Measurements from ENCODE around the gene SCN4B.

The SCN4B gene

GRCh38 chr11:118157186-118157895 lies 4.7 kb upstream of the SCN4B start:
- in situ Hi-C loops (cut with MboI; ENCODE audit: low pct_unique_long_range_greater_than_20kb, low sequenced_read_pairs, unreplicated experiment): no loop called here
- no peak for DNase-seq (ENCODE audit: low spot score)
- no peak for TF ChIP-seq CTCF (IDR thresholded peaks at IDR 0.05; ENCODE audit: extremely low read depth, insufficient read depth, missing control alignments)

GRCh38 chr11:118156531-118157185 lies 4.0 kb upstream of the SCN4B start:
- in situ Hi-C loops (cut with MboI; ENCODE audit: low pct_unique_long_range_greater_than_20kb, low sequenced_read_pairs, unreplicated experiment): no loop called here
- no peak for DNase-seq (ENCODE audit: low spot score)
- no peak for TF ChIP-seq CTCF (IDR thresholded peaks at IDR 0.05; ENCODE audit: extremely low read depth, insufficient read depth, missing control alignments)

GRCh38 chr11:118155776-118156530 lies 3.3 kb upstream of the SCN4B start:
- in situ Hi-C loops (cut with MboI; ENCODE audit: low pct_unique_long_range_greater_than_20kb, low sequenced_read_pairs, unreplicated experiment): no loop called here
- no peak for TF ChIP-seq CTCF (IDR thresholded peaks at IDR 0.05; ENCODE audit: extremely low read depth, insufficient read depth, missing control alignments)
- DNase-seq (ENCODE audit: low spot score): no peak

- in situ Hi-C loops (cut with MboI; ENCODE audit: low pct_unique_long_range_greater_than_20kb, low sequenced_read_pairs, unreplicated experiment): no loop called here
- no peak for TF ChIP-seq CTCF (IDR thresholded peaks at IDR 0.05; ENCODE audit: extremely low read depth, insufficient read depth, missing control alignments)
- DNase-seq (ENCODE audit: low spot score): no peak
These were observed 2.0 kb upstream of the SCN4B start for GRCh38 chr11:118154641-118155040.

DNA sequence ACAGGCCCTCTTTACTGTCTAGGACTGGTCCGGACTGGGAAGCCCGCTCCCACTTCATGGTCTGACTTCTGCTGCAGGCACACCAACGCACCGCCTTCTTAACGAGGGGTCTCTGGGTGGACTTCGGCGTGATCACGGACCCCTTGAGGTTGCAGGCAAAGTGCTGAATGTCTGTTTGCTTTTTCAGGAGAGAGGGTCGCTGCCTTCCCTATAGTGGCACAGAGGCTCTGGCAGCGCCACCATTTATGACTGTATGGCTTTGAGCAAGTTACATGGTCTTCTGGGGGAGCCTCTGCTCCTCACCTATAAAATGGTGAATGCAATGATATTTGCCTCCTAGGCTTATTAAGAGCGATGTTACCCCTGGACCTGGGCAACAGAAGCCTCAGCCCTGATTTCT lies 1.4 kb upstream of the SCN4B start:
- in situ Hi-C loops (cut with MboI; ENCODE audit: low pct_unique_long_range_greater_than_20kb, low sequenced_read_pairs, unreplicated experiment): no loop called here
- no peak for TF ChIP-seq CTCF (IDR thresholded peaks at IDR 0.05; ENCODE audit: extremely low read depth, insufficient read depth, missing control alignments)
- no peak for DNase-seq (ENCODE audit: low spot score)

GRCh38 chr11:118153516-118153915 lies 893 bp upstream of the SCN4B start:
- no peak for TF ChIP-seq CTCF (IDR thresholded peaks at IDR 0.05; ENCODE audit: extremely low read depth, insufficient read depth, missing control alignments)
- in situ Hi-C loops (cut with MboI; ENCODE audit: low pct_unique_long_range_greater_than_20kb, low sequenced_read_pairs, unreplicated experiment): no loop called here
- DNase-seq (ENCODE audit: low spot score): no peak

All from GM13977 (cell line).